T-helper 2 cell treated with Interferon-gamma antibody and Interleukin-4, amounts not matched to agents 5 μg/mL and 100 μg/mL, for 36 hours (primary cell): ENCODE results near the gene SMARCA4.
A peak's percentile ranks its signal among the peaks of the same experiment; 100 is the strongest.

Source experiments
- DNase-seq: peaks from one replicate; pipeline ENCODE4 v3.0.0; 2021; ENCODE audit warnings: low spot score
- H3K27ac Mint-ChIP-seq: one replicate; pipeline ENCODE4 v1.8.0; 2021; ENCODE audit warnings: mild to moderate bottlenecking, mixed read lengths
- H3K27me3 Mint-ChIP-seq: one replicate; pipeline ENCODE4 v1.8.0; 2021; ENCODE audit warnings: low read depth, mixed read lengths
- H3K36me3 Mint-ChIP-seq: one replicate; pipeline ENCODE4 v1.8.0; 2021; ENCODE audit warnings: low read depth, mixed read lengths
- H3K4me1 Mint-ChIP-seq: one replicate; pipeline ENCODE4 v1.8.0; 2021; ENCODE audit warnings: low read depth, mixed read lengths
- H3K4me3 Mint-ChIP-seq: one replicate; pipeline ENCODE4 v1.8.0; 2022; ENCODE audit warnings: mild to moderate bottlenecking, moderate library complexity, mixed read lengths
- H3K9me3 Mint-ChIP-seq: one replicate; pipeline ENCODE4 v1.8.0; 2021; ENCODE audit warnings: mixed read lengths

SMARCA4 gene

DNA sequence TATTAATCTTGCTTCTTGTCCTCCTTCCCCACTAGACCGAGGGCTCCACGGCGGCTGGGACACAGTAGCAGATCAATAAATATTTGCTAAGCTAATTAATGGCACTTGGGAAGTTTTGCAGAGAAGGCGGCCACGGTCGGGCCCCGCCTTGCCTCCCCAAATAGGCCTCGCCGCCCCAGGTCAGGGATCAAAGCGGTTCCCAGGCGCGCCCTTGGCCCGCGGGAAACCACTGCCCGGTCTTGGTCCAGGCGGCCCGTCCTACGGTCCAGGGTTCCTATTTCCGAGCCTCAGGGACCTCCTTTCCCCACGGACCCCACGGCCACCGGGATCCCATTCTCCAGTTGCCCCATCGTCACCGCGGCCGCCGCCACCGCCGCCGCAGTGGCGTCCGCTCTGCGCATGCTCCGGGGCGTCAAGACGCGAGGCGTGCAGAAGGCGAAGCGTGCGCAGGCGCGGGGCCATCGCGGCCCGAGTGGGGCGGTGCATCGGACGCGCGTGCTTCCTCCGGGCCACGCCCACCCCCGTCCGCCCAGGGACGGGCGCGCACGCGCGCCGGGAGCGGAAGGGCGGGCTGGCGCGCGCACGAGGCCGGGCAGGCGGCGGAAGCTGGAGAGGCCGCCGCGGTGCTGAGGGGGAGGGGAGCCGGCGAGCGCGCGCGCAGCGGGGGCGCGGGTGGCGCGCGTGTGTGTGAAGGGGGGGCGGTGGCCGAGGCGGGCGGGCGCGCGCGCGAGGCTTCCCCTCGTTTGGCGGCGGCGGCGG lies at the start of gene SMARCA4:
TSS of gene SMARCA4 (plus strand) at position 717 of the 759 bp plus-strand sequence. CDS start 23,122 bp downstream, outside the sequence.
- peak within 1 kb of the TSS; percentile 90 for H3K27ac Mint-ChIP-seq
- H3K4me3 Mint-ChIP-seq = peak within 1 kb of the TSS; percentile 89
- peaks cover 10% of the 10 kb centered on the region for H3K36me3 Mint-ChIP-seq
- DNase-seq = peak; percentile 99
- peaks cover 30% of the 10 kb centered on the region for H3K4me1 Mint-ChIP-seq
- H3K9me3 Mint-ChIP-seq = no peaks in the 10 kb centered on the region
- no peaks in the 10 kb centered on the region for H3K27me3 Mint-ChIP-seq

DNA sequence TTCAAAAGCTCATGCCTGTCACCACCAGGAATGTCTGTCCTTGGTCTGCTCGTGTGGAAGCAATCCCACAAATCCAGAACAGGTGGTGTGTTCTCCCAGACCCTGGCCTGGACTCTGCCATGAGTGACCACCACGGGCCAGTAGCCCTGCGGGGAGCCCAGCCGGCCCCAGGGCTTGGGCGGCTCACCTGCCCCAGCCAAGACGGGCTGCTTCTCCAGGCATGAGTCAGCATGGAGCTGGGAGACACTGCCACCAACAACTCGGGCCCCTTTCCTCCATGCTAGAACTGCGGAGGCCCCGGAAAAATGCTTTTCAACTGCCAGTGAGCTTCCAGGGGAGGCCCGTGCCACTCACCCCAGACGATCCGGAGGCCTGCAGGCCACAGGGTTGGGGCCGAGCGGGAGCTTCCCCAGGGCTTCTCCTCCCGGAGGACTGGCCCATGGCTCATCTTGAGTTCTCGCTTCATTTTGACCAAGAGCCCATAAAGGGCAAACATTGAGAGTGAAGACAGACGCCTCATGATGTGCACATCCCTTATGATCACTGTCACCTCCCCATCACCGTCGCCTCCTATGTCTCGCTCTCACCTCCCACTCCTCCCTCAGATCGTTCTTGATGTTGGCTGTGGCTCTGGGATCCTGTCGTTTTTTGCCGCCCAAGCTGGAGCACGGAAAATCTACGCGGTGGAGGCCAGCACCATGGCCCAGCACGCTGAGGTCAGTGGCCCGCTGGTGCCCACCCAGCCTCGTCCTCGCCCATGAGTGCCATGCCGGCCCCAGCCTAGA lies 49.1 kb upstream of the SMARCA4 start:
- Mint-ChIP-seq H3K36me3 (peaks cover 5% of the 10 kb centered on the region), H3K4me1 (no peaks in the 10 kb centered on the region)

GRCh38 chr19:10912619-10913018 lies 48.2 kb upstream of the SMARCA4 start:
- no peak for DNase-seq
- H3K4me3 Mint-ChIP-seq = no peak overlapping the region
- H3K9me3 Mint-ChIP-seq = no peaks in the 10 kb centered on the region
- peaks cover 5% of the 10 kb centered on the region for H3K36me3 Mint-ChIP-seq
- no peaks in the 10 kb centered on the region for H3K27me3 Mint-ChIP-seq
- no peak overlapping the region for H3K27ac Mint-ChIP-seq
- no peaks in the 10 kb centered on the region for H3K4me1 Mint-ChIP-seq

More for the DNA sequence above, 49.1 kb upstream of the SMARCA4 start:
- no peaks in the 10 kb centered on the region for H3K9me3 Mint-ChIP-seq
- no peak overlapping the region for H3K27ac Mint-ChIP-seq
- no peak for DNase-seq
- H3K27me3 Mint-ChIP-seq = no peaks in the 10 kb centered on the region
- H3K4me3 Mint-ChIP-seq = no peak overlapping the region

GRCh38 chr19:10913716-10914340 lies 47.0 kb upstream of the SMARCA4 start:
- Mint-ChIP-seq H3K4me3 (no peak overlapping the region), H3K27ac (no peak overlapping the region), H3K36me3 (peaks cover 6% of the 10 kb centered on the region), H3K4me1 (no peaks in the 10 kb centered on the region), H3K27me3 (no peaks in the 10 kb centered on the region), H3K9me3 (no peaks in the 10 kb centered on the region)
- no peak for DNase-seq

- H3K9me3 Mint-ChIP-seq = no peaks in the 10 kb centered on the region
- peaks cover 5% of the 10 kb centered on the region for H3K36me3 Mint-ChIP-seq
- H3K27me3 Mint-ChIP-seq = no peaks in the 10 kb centered on the region
- DNase-seq = no peak
- no peak overlapping the region for H3K27ac Mint-ChIP-seq
- no peak overlapping the region for H3K4me3 Mint-ChIP-seq
- H3K4me1 Mint-ChIP-seq = no peaks in the 10 kb centered on the region
Measured at GRCh38 chr19:10915130-10916091, 45.4 kb upstream of the SMARCA4 start.

GRCh38 chr19:10916602-10917001 lies 44.2 kb upstream of the SMARCA4 start:
- no peak overlapping the region for H3K4me3 Mint-ChIP-seq
- no peaks in the 10 kb centered on the region for H3K27me3 Mint-ChIP-seq

DNA sequence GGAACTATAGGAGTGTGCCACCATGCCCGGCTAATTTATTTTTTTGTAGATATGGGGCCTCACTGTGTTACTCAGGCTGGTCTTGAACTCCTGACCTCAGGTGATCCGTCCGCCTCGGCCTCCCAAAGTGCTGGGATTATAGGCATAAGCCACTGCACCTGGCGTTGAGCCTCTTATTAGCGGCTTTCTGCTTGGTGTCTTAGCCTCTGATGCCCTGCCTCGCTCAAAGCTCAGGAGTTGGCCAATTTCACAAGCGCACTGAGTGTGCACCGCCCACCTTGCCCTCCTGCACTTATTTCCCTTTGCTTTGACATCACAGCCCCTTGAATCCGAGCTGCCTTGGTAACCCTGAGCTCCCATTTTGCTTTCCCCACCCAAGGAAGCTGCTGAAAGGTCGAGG lies 42.5 kb upstream of the SMARCA4 start:
- no peak overlapping the region for H3K4me3 Mint-ChIP-seq
- no peak overlapping the region for H3K27ac Mint-ChIP-seq
- H3K36me3 Mint-ChIP-seq = peaks cover 9% of the 10 kb centered on the region

More at GRCh38 chr19:10916602-10917001, 44.2 kb upstream of the SMARCA4 start:
- no peak for DNase-seq
- no peak overlapping the region for H3K27ac Mint-ChIP-seq
- no peaks in the 10 kb centered on the region for H3K9me3 Mint-ChIP-seq
- no peaks in the 10 kb centered on the region for H3K4me1 Mint-ChIP-seq
- peaks cover 5% of the 10 kb centered on the region for H3K36me3 Mint-ChIP-seq

DNA sequence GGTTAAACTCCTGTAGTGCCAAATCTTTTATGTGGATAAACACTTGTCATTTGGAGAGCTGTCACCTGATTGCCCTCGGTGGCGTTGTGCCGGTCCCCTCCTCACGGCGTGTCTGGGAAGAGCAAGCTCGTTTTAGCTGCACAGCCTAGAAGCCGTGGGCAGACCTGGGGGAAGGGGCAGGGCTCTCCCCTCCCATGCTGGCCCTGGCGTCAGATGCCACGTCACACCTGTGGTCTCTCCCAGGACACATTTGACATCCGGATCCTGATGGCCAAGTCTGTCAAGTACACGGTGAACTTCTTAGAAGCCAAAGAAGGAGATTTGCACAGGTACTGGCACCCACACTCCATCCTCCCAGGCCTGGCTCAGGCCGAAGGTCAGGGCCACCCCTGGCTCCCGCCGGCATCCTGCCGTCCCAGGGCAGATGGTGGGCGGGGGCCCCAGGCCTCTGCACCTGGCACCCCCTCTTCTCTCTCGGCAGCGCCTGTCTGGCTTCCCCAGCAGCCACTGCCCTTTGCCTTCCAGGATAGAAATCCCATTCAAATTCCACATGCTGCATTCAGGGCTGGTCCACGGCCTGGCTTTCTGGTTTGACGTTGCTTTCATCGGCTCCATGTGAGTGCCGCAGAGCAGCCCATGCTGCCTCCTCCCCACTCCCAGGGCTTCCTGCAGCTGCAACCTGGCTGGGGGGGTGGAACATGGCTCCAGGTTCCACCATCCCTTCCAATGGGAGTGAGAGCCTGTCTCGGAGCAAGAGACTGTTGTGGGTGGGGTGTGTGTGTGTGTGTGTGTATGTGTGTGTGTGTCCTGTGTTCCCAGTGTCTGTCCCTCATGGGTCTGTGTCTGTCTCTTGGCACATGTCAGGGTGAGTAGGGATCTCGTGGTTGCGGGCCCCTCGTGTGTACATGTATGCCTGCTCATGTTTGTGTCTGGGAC lies 41.2 kb upstream of the SMARCA4 start:
- no peaks in the 10 kb centered on the region for H3K4me1 Mint-ChIP-seq
- H3K36me3 Mint-ChIP-seq = peaks cover 11% of the 10 kb centered on the region
- no peaks in the 10 kb centered on the region for H3K9me3 Mint-ChIP-seq
- no peaks in the 10 kb centered on the region for H3K27me3 Mint-ChIP-seq
- no peak overlapping the region for H3K27ac Mint-ChIP-seq
- DNase-seq = no peak
- no peak overlapping the region for H3K4me3 Mint-ChIP-seq

More for the DNA sequence above, 42.5 kb upstream of the SMARCA4 start:
- no peaks in the 10 kb centered on the region for H3K27me3 Mint-ChIP-seq
- DNase-seq = no peak
- H3K9me3 Mint-ChIP-seq = no peaks in the 10 kb centered on the region
- H3K4me1 Mint-ChIP-seq = no peaks in the 10 kb centered on the region

- no peak for DNase-seq
- H3K36me3 Mint-ChIP-seq = peaks cover 12% of the 10 kb centered on the region
- no peaks in the 10 kb centered on the region for H3K4me1 Mint-ChIP-seq
- no peaks in the 10 kb centered on the region for H3K27me3 Mint-ChIP-seq
- no peak overlapping the region for H3K4me3 Mint-ChIP-seq
- H3K9me3 Mint-ChIP-seq = no peaks in the 10 kb centered on the region
- no peak overlapping the region for H3K27ac Mint-ChIP-seq
Measured at GRCh38 chr19:10920288-10920655, 40.6 kb upstream of the SMARCA4 start.

GRCh38 chr19:10920781-10921180 lies 40.0 kb upstream of the SMARCA4 start:
- no peaks in the 10 kb centered on the region for H3K9me3 Mint-ChIP-seq
- no peak for DNase-seq
- peaks cover 13% of the 10 kb centered on the region for H3K36me3 Mint-ChIP-seq
- no peak overlapping the region for H3K4me3 Mint-ChIP-seq
- H3K27ac Mint-ChIP-seq = no peak overlapping the region
- H3K4me1 Mint-ChIP-seq = no peaks in the 10 kb centered on the region
- no peaks in the 10 kb centered on the region for H3K27me3 Mint-ChIP-seq

GRCh38 chr19:10921199-10921909 lies 39.5 kb upstream of the SMARCA4 start:
- no peak for DNase-seq
- H3K27me3 Mint-ChIP-seq = no peaks in the 10 kb centered on the region
- peaks cover 13% of the 10 kb centered on the region for H3K36me3 Mint-ChIP-seq
- H3K27ac Mint-ChIP-seq = no peak overlapping the region
- no peaks in the 10 kb centered on the region for H3K4me1 Mint-ChIP-seq
- no peaks in the 10 kb centered on the region for H3K9me3 Mint-ChIP-seq
- H3K4me3 Mint-ChIP-seq = no peak overlapping the region
